ENCODE data around the gene PRPH. TPM values are rescaled to one million over a fixed set of nuclear protein-coding genes. Genes with fewer than 3 reads are reported as not detected.

Gene PRPH
- total and polyA plus RNA-seq, 2 of the 4 experiments (the other 2 are of a cell fraction): not detected

DNA sequence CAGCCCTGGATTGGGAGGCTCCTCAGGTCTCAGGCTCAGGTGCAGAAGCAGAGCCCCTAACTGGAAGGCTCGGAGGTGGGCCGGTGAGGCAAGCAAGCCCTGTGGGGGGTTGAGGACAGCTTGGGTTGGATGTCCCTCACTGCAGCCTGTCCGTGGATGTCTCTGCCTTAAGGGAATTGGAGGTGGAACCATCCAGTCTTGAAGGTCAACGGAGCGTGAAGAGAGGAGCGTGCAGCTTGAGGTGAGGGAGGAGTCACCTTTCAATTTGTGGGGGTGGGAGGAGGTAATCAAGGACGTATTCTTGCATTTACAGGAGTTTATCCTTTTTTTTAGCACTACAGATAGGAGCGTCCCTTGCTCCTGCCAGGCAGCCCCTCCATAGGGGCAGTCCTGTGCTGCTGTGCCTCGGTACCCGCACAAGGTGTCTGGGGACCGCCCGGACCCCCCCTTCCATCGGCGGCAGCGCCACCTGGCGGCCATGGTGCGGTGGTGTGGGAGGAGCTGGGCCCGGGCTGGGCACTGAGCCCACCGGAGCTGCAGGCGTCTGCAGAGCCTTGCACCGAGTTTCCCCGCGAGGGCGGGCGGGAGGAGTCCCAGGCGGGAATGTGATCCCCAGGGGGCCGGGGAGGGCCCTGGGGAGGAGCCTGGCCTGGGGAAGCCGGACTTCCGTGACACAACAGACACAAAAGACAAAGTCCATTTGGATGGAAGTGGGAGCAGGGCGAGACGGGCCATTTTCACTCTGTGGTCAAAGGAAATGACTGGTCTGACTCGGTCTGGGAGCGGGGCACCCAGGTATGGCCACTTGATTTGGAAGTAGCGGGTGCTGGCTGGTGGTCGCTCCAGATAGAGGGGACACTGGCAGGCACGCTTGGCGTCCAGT is 52.6 kb downstream of the PRPH start:
- Histone ChIP-seq H3K9ac (ENCODE audit: low read depth, low read length) (peak overlapping the region; percentile 54), H3K14ac (replicated peaks; ENCODE audit: low read depth, low read length) (peak overlapping the region; percentile 86), H3K18ac (ENCODE audit: low read depth, low read length) (peak overlapping the region; percentile 53), H2BK120ac (ENCODE audit: low read depth, low read length) (peak overlapping the region; percentile 20; the same call in 1 of the 2 replicates), H3K4me2 (ENCODE audit: low read depth, low read length) (peak overlapping the region; percentile 83), H2BK20ac (ENCODE audit: low read depth, low read length) (peak overlapping the region; percentile 43; the same call in 1 of the 2 replicates), H3K36me3 (ENCODE audit: control insufficient read depth, insufficient read depth, low read length) (no peaks in the 10 kb centered on the region), H3K56ac (ENCODE audit: extremely low read depth, insufficient read depth, low read length) (peak overlapping the region; percentile 56; the same call in 1 of the 2 replicates), H2AFZ (replicated peaks; ENCODE audit: low read length, poor library complexity) (peak overlapping the region; percentile 92), H3K9me1 (ENCODE audit: insufficient read depth, low read length) (peaks cover 8% of the 10 kb centered on the region; the same call in 1 of the 2 replicates), H3K9me3 (ENCODE audit: control insufficient read depth, insufficient read depth, low read length) (no peaks in the 10 kb centered on the region), H3K4me1 (ENCODE audit: control insufficient read depth, insufficient read depth, low read length) (peaks cover 20% of the 10 kb centered on the region), H2AK9ac (replicated peaks; ENCODE audit: low read depth, low read length, poor library complexity) (peak overlapping the region; percentile 6), H3K4me3 (ENCODE audit: insufficient read depth, low read depth, low read length) (peak overlapping the region; percentile 47), H4K91ac (ENCODE audit: insufficient read depth, low read depth, low read length) (peak overlapping the region; percentile 83), H4K20me1 (ENCODE audit: insufficient read depth, low read length) (0 out of 2 replicates have a peak, but pooled peaks cover 5% of the 10 kb centered on the region), H2AK5ac (ENCODE audit: low read depth, low read length) (peak overlapping the region; percentile 57; the same call in 1 of the 2 replicates), H3K27ac (ENCODE audit: insufficient read depth, low read length) (peak overlapping the region; percentile 2; the same call in 1 of the 2 replicates), H3K23ac (ENCODE audit: low read depth, low read length) (no peak overlapping the region), H2BK15ac (ENCODE audit: low read depth, low read length) (no peak overlapping the region; the same call in 2 of the 3 replicates), H3K4ac (ENCODE audit: low read depth, low read length) (peak overlapping the region; percentile 90), H3K27me3 (ENCODE audit: control insufficient read depth, insufficient read depth, low read length) (peaks cover 43% of the 10 kb centered on the region), H4K8ac (ENCODE audit: low read depth in 2 of 2, low read length in 2 of 2) (peak overlapping the region; percentile 34 to 93), H3K79me1 (ENCODE audit: low read depth in 1 of 2, low read length in 2 of 2) (peaks cover 5 to 17% of the 10 kb centered on the region in 2 experiments; a peak in 2 of 4 replicates), H4K5ac (ENCODE audit: low read depth, low read length) (peak overlapping the region; percentile 79), H2BK5ac (ENCODE audit: low read depth, low read length, poor library complexity, severe bottlenecking) (no peak overlapping the region)
- TF ChIP-seq NFE2L2 (IDR thresholded peaks at IDR 0.05; ENCODE audit: low read depth, low read length) (no peak), FOS (IDR thresholded peaks at IDR 0.05; ENCODE audit: low read depth, low read length) (no peak), MXI1 (IDR thresholded peaks at IDR 0.05; ENCODE audit: borderline replicate concordance, low read depth, low read length) (no peak), MAFK (IDR thresholded peaks at IDR 0.05; ENCODE audit: low read depth, low read length) (no peak), SMC3 (IDR thresholded peaks at IDR 0.05; ENCODE audit: low read depth, low read length) (peak; percentile 45), CHD1 (IDR thresholded peaks at IDR 0.05; ENCODE audit: low read depth, low read length) (no peak), POLR2A (IDR thresholded peaks at IDR 0.05; ENCODE audit: low read depth, low read length) (peak; percentile 74), MAZ (IDR thresholded peaks at IDR 0.05; ENCODE audit: borderline replicate concordance, low read depth, low read length) (peak; percentile 87), RAD21 (IDR thresholded peaks at IDR 0.05; ENCODE audit: low read length) (peak; percentile 30; the same call in 1 of the 2 replicates)
- TF ChIP-seq, protein P1, sequence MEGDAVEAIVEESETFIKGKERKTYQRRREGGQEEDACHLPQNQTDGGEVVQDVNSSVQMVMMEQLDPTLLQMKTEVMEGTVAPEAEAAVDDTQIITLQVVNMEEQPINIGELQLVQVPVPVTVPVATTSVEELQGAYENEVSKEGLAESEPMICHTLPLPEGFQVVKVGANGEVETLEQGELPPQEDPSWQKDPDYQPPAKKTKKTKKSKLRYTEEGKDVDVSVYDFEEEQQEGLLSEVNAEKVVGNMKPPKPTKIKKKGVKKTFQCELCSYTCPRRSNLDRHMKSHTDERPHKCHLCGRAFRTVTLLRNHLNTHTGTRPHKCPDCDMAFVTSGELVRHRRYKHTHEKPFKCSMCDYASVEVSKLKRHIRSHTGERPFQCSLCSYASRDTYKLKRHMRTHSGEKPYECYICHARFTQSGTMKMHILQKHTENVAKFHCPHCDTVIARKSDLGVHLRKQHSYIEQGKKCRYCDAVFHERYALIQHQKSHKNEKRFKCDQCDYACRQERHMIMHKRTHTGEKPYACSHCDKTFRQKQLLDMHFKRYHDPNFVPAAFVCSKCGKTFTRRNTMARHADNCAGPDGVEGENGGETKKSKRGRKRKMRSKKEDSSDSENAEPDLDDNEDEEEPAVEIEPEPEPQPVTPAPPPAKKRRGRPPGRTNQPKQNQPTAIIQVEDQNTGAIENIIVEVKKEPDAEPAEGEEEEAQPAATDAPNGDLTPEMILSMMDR (conservative IDR thresholded peaks at IDR 0.05; ENCODE audit: low read depth, low read length): peak; percentile 83
- ChIA-PET POLR2A (ENCODE audit: unreplicated experiment) (interaction anchor here (0.5 to 0.6 kb wide), 2 partner anchors 206 to 411 kb away, joined by 3 to 6 read pairs; no protein-coding TSS in a partner anchor), CTCF (interaction anchor here (0.6 to 2.7 kb wide), 22 partner anchors 9 to 989 kb away, joined by 3 to 19 read pairs (median 4); partner anchors contain the start of genes C1QL4, SPATS2 and TROAP)
- DNase-seq: peak; percentile 89
- 11% methylated on average over 11 of the region's 37 CpGs; no CpG with 5 or more reads in 1 of the 2 experiments for WGBS, 2 experiments (ENCODE audit: extremely low coverage in 2 of 2, insufficient read length in 1 of 2)
- in situ Hi-C loops (cut with MboI; ENCODE audit: low sequenced_read_pairs): no loop called here
- intact Hi-C loops (cut with micrococcal nuclease): no loop called here
- BruUV-seq (replicated peaks): no TSS peak
- dilution Hi-C loops (cut with HindIII; ENCODE audit: low sequenced_read_pairs, unreplicated experiment): no loop called here
- peak; percentile 89 for ATAC-seq (ENCODE audit: low read depth)
